H1 (cell line): Measurements from ENCODE around the gene GPD1L. TPM values are rescaled to one million over a fixed set of nuclear protein-coding genes. Genes with fewer than 3 reads are reported as not detected.

ENCODE experiments used
- ATF2 ChIP-seq: IDR thresholded peaks from 2 replicates; pipeline ENCODE4 v1.6.1; 2012; ENCODE audit warnings: low read length, inconsistent platforms
- CBX5 ChIP-seq: fragments of 300-800, 300-1000 bp; sonication (generic); IDR thresholded peaks from 2 replicates; pipeline ENCODE4 v1.7.1; 2016; ENCODE audit warnings: antibody characterized with exemption, low read length, low read depth
- EP300 ChIP-seq, 2 experiments: IDR thresholded peaks; 1 replicate in 1 of 2; 2 replicates in 1 of 2; pipeline ENCODE4 v1.6.1; 2011 to 2012; ENCODE audit warnings: low read depth in 2 of 2, low read length in 2 of 2, mild to moderate bottlenecking in 2 of 2, borderline replicate concordance in 1 of 2, inconsistent platforms in 1 of 2, moderate library complexity in 1 of 2
- MAX ChIP-seq: IDR thresholded peaks from 2 replicates; pipeline ENCODE4 v1.6.1; 2012; ENCODE audit warnings: inconsistent platforms
- POLR2A ChIP-seq, 2 experiments: IDR thresholded peaks; 1 replicate in 1 of 2; 2 replicates in 1 of 2; pipeline ENCODE4 v1.6.1; 2011; ENCODE audit warnings: low read depth in 2 of 2, low read length in 2 of 2, mild to moderate bottlenecking in 2 of 2; ENCODE audit errors: control extremely low read depth in 1 of 2
- polyA plus RNA-seq, 7 experiments: library from polyadenylated mRNA; depleted of rRNA in 3 of 7; stranded (reverse) in 5 of 7; unstranded in 2 of 7; fragments of >200 nt in 5 of 7; fragments of 200-250 nt in 2 of 7; gene quantifications; 1 replicate in 5 of 7; 2 replicates in 1 of 7; 4 replicates in 1 of 7; pipeline versions ENCODE4 v1.2.1 to v1.2.3, GENCODE V29; 2011 to 2013; ENCODE audit warnings: missing spikeins in 2 of 7, mixed read lengths in 2 of 7
- total RNA-seq: library from RNA; stranded (reverse); fragmentation: NEBNext Ultra II Directional; extraction: Animal tissue kit (Norgen Biotek cat#: 25700); gene quantifications from 2 replicates; pipeline ENCODE4 v1.2.1, GENCODE V29; 2021

The GPD1L gene
- total and polyA plus RNA-seq, 2 of the 8 experiments (the other 6 are each of a cell fraction or from before 2014, with no cell fraction given): 2.4 to 8.4 TPM

GRCh38 chr3:32184187-32184730 lies 77.8 kb downstream of the GPD1L start (continued):
- no peak for TF ChIP-seq POLR2A (IDR thresholded peaks at IDR 0.05; ENCODE audit: control extremely low read depth in 1 of 2, low read depth in 2 of 2, low read length in 2 of 2)
- no peak for TF ChIP-seq ATF2
- no peak for TF ChIP-seq CBX5
- TF ChIP-seq MAX: no peak
- no peak for TF ChIP-seq EP300 (IDR thresholded peaks at IDR 0.05; ENCODE audit: borderline replicate concordance in 1 of 2, low read depth in 2 of 2, low read length in 2 of 2)
